Vagina (tissue), 2 donors: Measurements from ENCODE around the gene CS.

ENCODE experiments used
- CTCF ChIP-seq, 3 experiments: fragments of 450-650 bp in 2 of 3; fragments of 200-600 bp in 1 of 3; sonication (generic) in 1 of 3; IDR thresholded peaks; one replicate each; pipeline ENCODE4 v1.5.1; 2017 to 2019; ENCODE audit warnings: antibody characterized with exemption in 3 of 3, mild to moderate bottlenecking in 2 of 3, moderate library complexity in 2 of 3
- POLR2A ChIP-seq, 2 donors: fragments of 450-650 bp; IDR thresholded peaks; one replicate each; pipeline ENCODE4 v1.6.1; 2017; ENCODE audit warnings: antibody characterized with exemption in 2 of 2, mild to moderate bottlenecking in 2 of 2, moderate library complexity in 2 of 2

DNA sequence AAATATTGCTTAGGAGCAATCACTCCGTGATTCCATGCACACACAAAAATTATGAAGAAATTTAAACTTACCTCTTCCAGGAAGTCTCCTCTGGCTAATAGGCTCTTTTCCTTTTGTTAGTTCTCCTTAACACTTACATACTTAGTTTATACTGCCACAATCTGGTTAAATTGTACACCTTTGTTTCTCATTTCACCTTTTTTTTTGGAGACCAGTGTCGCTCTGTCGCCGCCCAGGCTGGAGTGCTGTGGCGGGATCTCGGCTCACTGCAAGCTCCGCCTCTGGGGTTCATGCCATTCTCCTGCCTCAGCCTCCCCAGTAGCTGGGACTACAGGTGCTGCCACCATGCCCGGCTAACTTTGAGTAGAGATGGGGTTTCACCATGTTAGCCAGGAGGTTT lies 39.8 kb downstream of the CS start:
- no peak for TF ChIP-seq CTCF (IDR thresholded peaks at IDR 0.05)
- no peak for TF ChIP-seq POLR2A (IDR thresholded peaks at IDR 0.05)
